ENCODE data around the gene MXD4.

DNA sequence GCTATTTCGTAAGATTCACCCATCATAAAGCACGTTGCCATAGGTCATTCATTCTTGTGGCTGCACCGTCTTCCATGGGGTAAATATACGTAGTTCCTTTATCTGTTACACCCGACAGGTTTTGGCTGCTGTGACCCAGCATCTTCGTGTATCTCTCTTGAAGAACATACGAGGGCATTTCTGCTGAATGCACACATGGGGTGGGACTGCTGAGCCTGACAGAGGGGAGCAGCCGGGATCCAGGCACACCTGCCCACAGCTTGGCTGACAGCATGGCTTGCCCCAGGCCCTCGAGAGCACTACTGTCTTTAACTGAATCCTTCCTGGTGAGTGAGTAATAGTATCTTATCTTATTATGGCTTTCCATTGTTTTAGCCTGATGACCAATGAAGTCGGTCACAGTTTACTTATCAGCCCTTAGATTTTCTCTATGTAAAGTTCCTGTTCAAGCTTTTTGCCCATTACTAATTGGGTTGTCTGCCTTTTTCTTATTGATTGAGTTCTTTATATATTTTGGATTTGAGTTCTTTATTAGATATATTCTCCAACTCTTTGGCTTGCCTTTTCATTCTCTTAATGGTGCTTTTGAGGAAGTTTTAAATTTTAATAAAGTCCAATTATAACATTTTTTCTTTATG is 45.0 kb upstream of the MXD4 start:
- TF ChIP-seq, protein P1, sequence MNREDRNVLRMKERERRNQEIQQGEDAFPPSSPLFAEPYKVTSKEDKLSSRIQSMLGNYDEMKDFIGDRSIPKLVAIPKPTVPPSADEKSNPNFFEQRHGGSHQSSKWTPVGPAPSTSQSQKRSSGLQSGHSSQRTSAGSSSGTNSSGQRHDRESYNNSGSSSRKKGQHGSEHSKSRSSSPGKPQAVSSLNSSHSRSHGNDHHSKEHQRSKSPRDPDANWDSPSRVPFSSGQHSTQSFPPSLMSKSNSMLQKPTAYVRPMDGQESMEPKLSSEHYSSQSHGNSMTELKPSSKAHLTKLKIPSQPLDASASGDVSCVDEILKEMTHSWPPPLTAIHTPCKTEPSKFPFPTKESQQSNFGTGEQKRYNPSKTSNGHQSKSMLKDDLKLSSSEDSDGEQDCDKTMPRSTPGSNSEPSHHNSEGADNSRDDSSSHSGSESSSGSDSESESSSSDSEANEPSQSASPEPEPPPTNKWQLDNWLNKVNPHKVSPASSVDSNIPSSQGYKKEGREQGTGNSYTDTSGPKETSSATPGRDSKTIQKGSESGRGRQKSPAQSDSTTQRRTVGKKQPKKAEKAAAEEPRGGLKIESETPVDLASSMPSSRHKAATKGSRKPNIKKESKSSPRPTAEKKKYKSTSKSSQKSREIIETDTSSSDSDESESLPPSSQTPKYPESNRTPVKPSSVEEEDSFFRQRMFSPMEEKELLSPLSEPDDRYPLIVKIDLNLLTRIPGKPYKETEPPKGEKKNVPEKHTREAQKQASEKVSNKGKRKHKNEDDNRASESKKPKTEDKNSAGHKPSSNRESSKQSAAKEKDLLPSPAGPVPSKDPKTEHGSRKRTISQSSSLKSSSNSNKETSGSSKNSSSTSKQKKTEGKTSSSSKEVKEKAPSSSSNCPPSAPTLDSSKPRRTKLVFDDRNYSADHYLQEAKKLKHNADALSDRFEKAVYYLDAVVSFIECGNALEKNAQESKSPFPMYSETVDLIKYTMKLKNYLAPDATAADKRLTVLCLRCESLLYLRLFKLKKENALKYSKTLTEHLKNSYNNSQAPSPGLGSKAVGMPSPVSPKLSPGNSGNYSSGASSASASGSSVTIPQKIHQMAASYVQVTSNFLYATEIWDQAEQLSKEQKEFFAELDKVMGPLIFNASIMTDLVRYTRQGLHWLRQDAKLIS (CRISPR knock-in tag; IDR thresholded peaks at IDR 0.05) = no peak
- TF ChIP-seq TAF1 (CRISPR knock-in tag; IDR thresholded peaks at IDR 0.05) (no peak), ZNF431 (CRISPR knock-in tag; IDR thresholded peaks at IDR 0.05; ENCODE audit: borderline replicate concordance, low read depth) (no peak), CEBPB (IDR thresholded peaks at IDR 0.05; ENCODE audit: borderline replicate concordance, low read depth, low read length) (no peak)
- TF ChIP-seq, protein P2, sequence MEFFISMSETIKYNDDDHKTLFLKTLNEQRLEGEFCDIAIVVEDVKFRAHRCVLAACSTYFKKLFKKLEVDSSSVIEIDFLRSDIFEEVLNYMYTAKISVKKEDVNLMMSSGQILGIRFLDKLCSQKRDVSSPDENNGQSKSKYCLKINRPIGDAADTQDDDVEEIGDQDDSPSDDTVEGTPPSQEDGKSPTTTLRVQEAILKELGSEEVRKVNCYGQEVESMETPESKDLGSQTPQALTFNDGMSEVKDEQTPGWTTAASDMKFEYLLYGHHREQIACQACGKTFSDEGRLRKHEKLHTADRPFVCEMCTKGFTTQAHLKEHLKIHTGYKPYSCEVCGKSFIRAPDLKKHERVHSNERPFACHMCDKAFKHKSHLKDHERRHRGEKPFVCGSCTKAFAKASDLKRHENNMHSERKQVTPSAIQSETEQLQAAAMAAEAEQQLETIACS (CRISPR knock-in tag; IDR thresholded peaks at IDR 0.05) = no peak
- TF ChIP-seq, protein P3, sequence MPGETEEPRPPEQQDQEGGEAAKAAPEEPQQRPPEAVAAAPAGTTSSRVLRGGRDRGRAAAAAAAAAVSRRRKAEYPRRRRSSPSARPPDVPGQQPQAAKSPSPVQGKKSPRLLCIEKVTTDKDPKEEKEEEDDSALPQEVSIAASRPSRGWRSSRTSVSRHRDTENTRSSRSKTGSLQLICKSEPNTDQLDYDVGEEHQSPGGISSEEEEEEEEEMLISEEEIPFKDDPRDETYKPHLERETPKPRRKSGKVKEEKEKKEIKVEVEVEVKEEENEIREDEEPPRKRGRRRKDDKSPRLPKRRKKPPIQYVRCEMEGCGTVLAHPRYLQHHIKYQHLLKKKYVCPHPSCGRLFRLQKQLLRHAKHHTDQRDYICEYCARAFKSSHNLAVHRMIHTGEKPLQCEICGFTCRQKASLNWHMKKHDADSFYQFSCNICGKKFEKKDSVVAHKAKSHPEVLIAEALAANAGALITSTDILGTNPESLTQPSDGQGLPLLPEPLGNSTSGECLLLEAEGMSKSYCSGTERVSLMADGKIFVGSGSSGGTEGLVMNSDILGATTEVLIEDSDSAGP (CRISPR knock-in tag; IDR thresholded peaks at IDR 0.05; ENCODE audit: borderline replicate concordance) = no peak

Data from HepG2 (cell line).